SK-N-SH (cell line): ENCODE results near the gene PLCL2. TPM values are rescaled to one million over a fixed set of nuclear protein-coding genes. Genes with fewer than 3 reads are reported as not detected.

ENCODE experiments used
- CTCF ChIA-PET: fragments of 300-600, 350-600 bp; formaldehyde crosslinking; extraction: SDS; loops from one replicate; lab custom pipeline; 2021; lab: Yijun Ruan, JAX
- POLR2A ChIA-PET: fragments of 350-600 bp; sonication (Branson Sonifier 250); formaldehyde crosslinking; extraction: SDS; loops from one replicate; lab custom pipeline; 2020; ENCODE audit warnings: antibody characterized with exemption, inconsistent platforms; lab: Yijun Ruan, JAX
- DNase-seq: peaks from one replicate; pipeline ENCODE4 v3.0.0; 2012
- H2AFZ ChIP-seq: fragments of 200-600 bp; sonication (generic); 2 replicates; pipeline ENCODE4 v1.8.1; 2016; ENCODE audit warnings: antibody characterized with exemption, mild to moderate bottlenecking, low read depth
- H3F3A ChIP-seq: fragments of 200-600 bp; sonication (generic); replicated peaks from 2 replicates; pipeline ENCODE3; 2016; ENCODE audit warnings: antibody characterized with exemption, mild to moderate bottlenecking; ENCODE audit not compliant: insufficient read depth
- H3K27ac ChIP-seq, 2 experiments: fragments of 200-500 bp in 1 of 2; fragments of 200-600 bp in 1 of 2; sonication (Bioruptor generic) in 1 of 2; sonication (generic), shearing (Covaris generic) in 1 of 2; 2 replicates each; pipeline versions ENCODE4 v1.5.1 to v1.6.1; 2014 to 2016; ENCODE audit warnings: low read depth in 2 of 2, inconsistent platforms in 1 of 2, low read length in 1 of 2, mild to moderate bottlenecking in 1 of 2, mixed read lengths in 1 of 2
- H3K27me3 ChIP-seq: fragments of 200-600 bp; sonication (generic), shearing (Covaris generic); 2 replicates; pipeline ENCODE4 v1.6.1; 2016; ENCODE audit warnings: mixed run types; ENCODE audit not compliant: insufficient read depth
- H3K36me3 ChIP-seq, 2 experiments: fragments of 200-500 bp in 1 of 2; fragments of 200-600 bp in 1 of 2; sonication (Bioruptor generic) in 1 of 2; sonication (generic) in 1 of 2; replicated peaks in 1 of 2; 2 replicates each; pipeline versions ENCODE3 to v1.5.1; 2014 to 2016; ENCODE audit warnings: low read length in 1 of 2, mild to moderate bottlenecking in 1 of 2; ENCODE audit not compliant: insufficient read depth in 2 of 2, control insufficient read depth in 1 of 2
- H3K4me1 ChIP-seq, 2 experiments: fragments of 200-500 bp in 1 of 2; fragments of 200-600 bp in 1 of 2; sonication (Bioruptor generic) in 1 of 2; sonication (generic), shearing (Covaris generic) in 1 of 2; 2 replicates each; pipeline versions ENCODE4 v1.5.1 to v1.6.1; 2014 to 2016; ENCODE audit warnings: low read depth in 1 of 2, low read length in 1 of 2, mixed run types in 1 of 2; ENCODE audit not compliant: insufficient read depth in 2 of 2, control insufficient read depth in 1 of 2
- H3K4me2 ChIP-seq: fragments of 200-600 bp; sonication (generic), shearing (Covaris generic); 2 replicates; pipeline ENCODE4 v1.6.1; 2017; ENCODE audit warnings: mixed run types
- H3K4me3 ChIP-seq, 2 experiments: fragments of 200-500 bp in 1 of 2; fragments of 200-600 bp in 1 of 2; sonication (Bioruptor generic) in 1 of 2; sonication (generic), shearing (Covaris generic) in 1 of 2; 2 replicates each; pipeline versions ENCODE4 v1.5.1 to v1.8.1; 2014 to 2016; ENCODE audit warnings: low read depth in 2 of 2, inconsistent platforms in 1 of 2, low read length in 1 of 2, mild to moderate bottlenecking in 1 of 2, mixed read lengths in 1 of 2, moderate library complexity in 1 of 2
- H3K79me2 ChIP-seq: fragments of 200-600 bp; sonication (generic); 2 replicates; pipeline ENCODE4 v1.8.1; 2017; ENCODE audit warnings: mild to moderate bottlenecking; ENCODE audit not compliant: insufficient read depth
- H3K9ac ChIP-seq: fragments of 200-600 bp; sonication (generic); 2 replicates; pipeline ENCODE4 v1.6.1; 2017; ENCODE audit warnings: mixed run types
- H3K9me2 ChIP-seq: fragments of 200-600 bp; sonication (generic); 2 replicates; pipeline ENCODE4 v1.6.1; 2017; ENCODE audit warnings: mixed run types
- H3K9me3 ChIP-seq: fragments of 200-600 bp; sonication (generic); 2 replicates; pipeline ENCODE4 v1.6.1; 2017; ENCODE audit warnings: mixed run types, mild to moderate bottlenecking, moderate library complexity
- H4K20me1 ChIP-seq: fragments of 200-600 bp; sonication (generic); 2 replicates; pipeline ENCODE4 v1.6.1; 2017; ENCODE audit warnings: mild to moderate bottlenecking, mixed run types; ENCODE audit not compliant: insufficient read depth
- CHD2 ChIP-seq: fragments of 150-350 bp; IDR thresholded peaks from 2 replicates; pipeline ENCODE4 v1.6.1; 2018; ENCODE audit warnings: low read length; ENCODE audit not compliant: partially characterized antibody
- EP300 ChIP-seq, 2 experiments: IDR thresholded peaks; 2 replicates each; pipeline versions ENCODE4 v1.4.0 to v1.6.1; 2012; ENCODE audit warnings: borderline replicate concordance in 1 of 2, low read depth in 1 of 2, low read length in 1 of 2
- FOSL2 ChIP-seq: IDR thresholded peaks from 2 replicates; pipeline ENCODE4 v1.4.0; 2012; ENCODE audit warnings: low read depth, mild to moderate bottlenecking, moderate library complexity, borderline replicate concordance
- FOXJ3 ChIP-seq: sonication (generic); formaldehyde crosslinking; IDR thresholded peaks from 2 replicates; pipeline ENCODE4 v1.5.1; 2020; ENCODE audit warnings: mild to moderate bottlenecking, missing genetic modification reagents
- GABPA ChIP-seq: IDR thresholded peaks from 2 replicates; pipeline ENCODE4 v1.4.0; 2012; ENCODE audit warnings: low read depth, mild to moderate bottlenecking
- MEF2A ChIP-seq: IDR thresholded peaks from 2 replicates; pipeline ENCODE4 v1.4.0; 2012; ENCODE audit warnings: low read depth, borderline replicate concordance
- MXI1 ChIP-seq: IDR thresholded peaks from 2 replicates; pipeline ENCODE4 v1.6.1; 2012; ENCODE audit warnings: mild to moderate bottlenecking, low read depth, low read length, improper control_type of control experiment
- NRF1 ChIP-seq: IDR thresholded peaks from 2 replicates; pipeline ENCODE4 v1.6.1; 2012; ENCODE audit warnings: low read depth, mild to moderate bottlenecking, low read length
- POLR2AphosphoS5 ChIP-seq: IDR thresholded peaks from 2 replicates; pipeline ENCODE4 v1.6.1; 2012; ENCODE audit warnings: low read depth, low read length
- RAD21 ChIP-seq: IDR thresholded peaks from 2 replicates; pipeline ENCODE4 v1.6.1; 2012; ENCODE audit warnings: mild to moderate bottlenecking, low read length
- RCOR1 ChIP-seq: fragments of 150-350 bp; IDR thresholded peaks from 2 replicates; pipeline ENCODE4 v1.6.1; 2017; ENCODE audit warnings: antibody characterized with exemption, low read length
- RXRA ChIP-seq: IDR thresholded peaks from 2 replicates; pipeline ENCODE4 v1.4.0; 2012; ENCODE audit warnings: low read depth, mild to moderate bottlenecking, borderline replicate concordance
- YY1 ChIP-seq: IDR thresholded peaks from 2 replicates; pipeline ENCODE4 v1.4.0; 2012; ENCODE audit warnings: low read depth, mild to moderate bottlenecking
- WGBS: methylation state at CpG from one replicate; pipeline ENCODE4 v1.1.6; 2017; ENCODE audit warnings: low lambda C conversion rate; 5-methylcytosine and 5-hydroxymethylcytosine counted together
- polyA plus RNA-seq, 3 experiments: library from polyadenylated mRNA; depleted of rRNA; stranded (reverse); fragments of >200 nt; gene quantifications; 2 replicates each; pipeline ENCODE4 v1.2.3, GENCODE V29; 2012
- TF ChIP-seq, protein P1 (sequence below): fragments of 150-350 bp; IDR thresholded peaks from 2 replicates; pipeline ENCODE4 v1.6.1; 2017; ENCODE audit warnings: antibody characterized with exemption, low read length, low read depth, borderline replicate concordance
- TF ChIP-seq, protein P2 (sequence below): fragments of 150-350 bp; IDR thresholded peaks from 2 replicates; pipeline ENCODE4 v1.6.1; 2016; ENCODE audit warnings: mild to moderate bottlenecking, low read depth, low read length
- TF ChIP-seq, protein P3 (sequence below): IDR thresholded peaks from 2 replicates; pipeline ENCODE4 v1.4.0; 2012; ENCODE audit warnings: low read depth
- TF ChIP-seq, protein P4 (sequence below): IDR thresholded peaks from 2 replicates; pipeline ENCODE4 v1.6.1; 2012; ENCODE audit warnings: mild to moderate bottlenecking, low read depth, low read length, moderate library complexity
- TF ChIP-seq, protein P5 (sequence below): fragments of 200-600 bp; sonication (generic); IDR thresholded peaks from 2 replicates; pipeline ENCODE4 v1.6.1; 2017; ENCODE audit warnings: antibody characterized with exemption, mild to moderate bottlenecking, moderate library complexity
- TF ChIP-seq, protein P6 (sequence below): IDR thresholded peaks from 2 replicates; pipeline ENCODE4 v1.4.0; 2012; ENCODE audit warnings: low read depth, borderline replicate concordance

PLCL2 gene
- polyA plus RNA-seq, 1 of the 3 experiments (the other 2 are of a cell fraction): 0.85 TPM

DNA sequence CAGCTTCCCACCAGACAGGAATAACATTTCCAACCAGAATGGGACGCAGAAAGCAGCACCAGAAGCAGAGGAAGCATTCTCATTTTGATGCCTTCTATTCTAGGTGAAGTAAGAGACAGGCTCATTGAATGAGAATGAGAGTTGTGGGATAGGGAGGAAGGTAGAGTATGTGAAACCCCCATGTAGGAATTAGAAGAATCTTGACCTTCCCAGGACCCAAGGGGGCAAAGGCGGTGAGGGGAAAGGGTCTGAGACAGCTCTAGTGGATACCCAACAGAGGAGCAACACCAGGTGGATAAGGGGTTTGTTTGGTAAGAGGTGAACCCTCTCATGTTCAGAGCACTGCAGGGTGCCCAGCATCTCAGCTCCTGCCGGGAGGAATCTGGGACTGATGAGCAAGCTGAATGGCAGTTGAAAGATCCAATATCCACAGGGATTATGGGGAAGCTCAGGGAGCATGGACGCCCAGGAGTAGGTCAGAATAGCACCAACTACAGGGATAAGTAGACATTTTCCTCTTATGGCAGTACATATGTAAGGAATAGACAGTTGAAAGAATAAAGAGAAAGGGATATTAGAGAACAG lies 77.0 kb downstream of the PLCL2 start:
- WGBS: 46% methylated on average over 4 of the region's 4 CpGs
- Histone ChIP-seq H3K4me1 (no peaks in the 10 kb centered on the region), H4K20me1 (no peaks in the 10 kb centered on the region), H3K4me3 (no peak overlapping the region), H3K27me3 (no peaks in the 10 kb centered on the region), H3K27ac (no peak overlapping the region), H2AFZ (no peak overlapping the region), H3K4me2 (no peak overlapping the region), H3K9ac (no peak overlapping the region), H3F3A (no peaks in the 10 kb centered on the region), H3K79me2 (no peaks in the 10 kb centered on the region), H3K9me3 (no peaks in the 10 kb centered on the region), H3K36me3 (no peaks in the 10 kb centered on the region), H3K9me2 (no peaks in the 10 kb centered on the region)
- TF ChIP-seq POLR2AphosphoS5 (no peak), RCOR1 (no peak), RXRA (no peak), NRF1 (no peak)
- no peak for DNase-seq
- CTCF ChIA-PET: interaction anchor here (1.1 kb wide), 1 partner anchor 16 kb away, joined by 3 read pairs; no protein-coding TSS in a partner anchor
- POLR2A ChIA-PET: no interaction called here

DNA sequence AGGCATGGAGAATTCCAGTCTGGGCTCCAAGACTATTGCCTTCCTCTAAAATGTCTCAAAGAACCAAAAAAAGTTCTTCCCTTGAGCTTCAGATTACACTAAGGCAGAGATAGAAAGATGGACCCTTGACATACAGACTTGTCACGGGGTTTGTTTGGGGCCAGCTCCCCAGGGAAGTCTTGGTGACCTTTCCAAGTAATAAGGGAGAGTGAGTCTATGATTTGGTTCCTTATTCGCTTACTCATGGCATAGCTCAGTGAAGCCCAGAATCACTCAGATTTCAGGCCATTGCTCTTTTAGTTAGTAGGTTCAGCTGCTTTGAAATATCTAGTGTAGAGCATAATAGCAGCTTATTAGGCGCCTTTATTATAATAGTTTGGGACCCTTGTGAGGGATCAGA lies 90.3 kb downstream of the PLCL2 start:
- Histone ChIP-seq H3K36me3 (no peaks in the 10 kb centered on the region), H3K9me3 (no peaks in the 10 kb centered on the region), H2AFZ (no peak overlapping the region), H3K27ac (no peak overlapping the region), H3K4me3 (no peak overlapping the region), H3K79me2 (no peaks in the 10 kb centered on the region), H3K4me2 (no peak overlapping the region), H4K20me1 (no peaks in the 10 kb centered on the region), H3K9ac (no peak overlapping the region), H3K27me3 (no peaks in the 10 kb centered on the region), H3F3A (no peaks in the 10 kb centered on the region), H3K9me2 (no peaks in the 10 kb centered on the region), H3K4me1 (no peaks in the 10 kb centered on the region)
- WGBS: 53% methylated on average over 3 of the region's 3 CpGs
- CTCF ChIA-PET: no interaction called here
- POLR2A ChIA-PET: no interaction called here
- no peak for DNase-seq
- no peak for TF ChIP-seq RAD21
- no peak for TF ChIP-seq RXRA
- no peak for TF ChIP-seq GABPA
- TF ChIP-seq RCOR1: no peak
- TF ChIP-seq, protein P1, sequence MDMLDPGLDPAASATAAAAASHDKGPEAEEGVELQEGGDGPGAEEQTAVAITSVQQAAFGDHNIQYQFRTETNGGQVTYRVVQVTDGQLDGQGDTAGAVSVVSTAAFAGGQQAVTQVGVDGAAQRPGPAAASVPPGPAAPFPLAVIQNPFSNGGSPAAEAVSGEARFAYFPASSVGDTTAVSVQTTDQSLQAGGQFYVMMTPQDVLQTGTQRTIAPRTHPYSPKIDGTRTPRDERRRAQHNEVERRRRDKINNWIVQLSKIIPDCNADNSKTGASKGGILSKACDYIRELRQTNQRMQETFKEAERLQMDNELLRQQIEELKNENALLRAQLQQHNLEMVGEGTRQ: no peak
- TF ChIP-seq FOSL2: no peak
- TF ChIP-seq, protein P2, sequence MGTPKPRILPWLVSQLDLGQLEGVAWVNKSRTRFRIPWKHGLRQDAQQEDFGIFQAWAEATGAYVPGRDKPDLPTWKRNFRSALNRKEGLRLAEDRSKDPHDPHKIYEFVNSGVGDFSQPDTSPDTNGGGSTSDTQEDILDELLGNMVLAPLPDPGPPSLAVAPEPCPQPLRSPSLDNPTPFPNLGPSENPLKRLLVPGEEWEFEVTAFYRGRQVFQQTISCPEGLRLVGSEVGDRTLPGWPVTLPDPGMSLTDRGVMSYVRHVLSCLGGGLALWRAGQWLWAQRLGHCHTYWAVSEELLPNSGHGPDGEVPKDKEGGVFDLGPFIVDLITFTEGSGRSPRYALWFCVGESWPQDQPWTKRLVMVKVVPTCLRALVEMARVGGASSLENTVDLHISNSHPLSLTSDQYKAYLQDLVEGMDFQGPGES: no peak
- TF ChIP-seq MEF2A: no peak
- TF ChIP-seq FOXJ3 (CRISPR knock-in tag): no peak
- TF ChIP-seq, protein P3, sequence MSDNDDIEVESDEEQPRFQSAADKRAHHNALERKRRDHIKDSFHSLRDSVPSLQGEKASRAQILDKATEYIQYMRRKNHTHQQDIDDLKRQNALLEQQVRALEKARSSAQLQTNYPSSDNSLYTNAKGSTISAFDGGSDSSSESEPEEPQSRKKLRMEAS: no peak
- TF ChIP-seq MXI1: no peak
- no peak for TF ChIP-seq EP300 (IDR thresholded peaks at IDR 0.05; ENCODE audit: borderline replicate concordance in 1 of 2, low read depth in 1 of 2, low read length in 1 of 2)
- no peak for TF ChIP-seq YY1
- TF ChIP-seq CHD2: no peak
- TF ChIP-seq, protein P4, sequence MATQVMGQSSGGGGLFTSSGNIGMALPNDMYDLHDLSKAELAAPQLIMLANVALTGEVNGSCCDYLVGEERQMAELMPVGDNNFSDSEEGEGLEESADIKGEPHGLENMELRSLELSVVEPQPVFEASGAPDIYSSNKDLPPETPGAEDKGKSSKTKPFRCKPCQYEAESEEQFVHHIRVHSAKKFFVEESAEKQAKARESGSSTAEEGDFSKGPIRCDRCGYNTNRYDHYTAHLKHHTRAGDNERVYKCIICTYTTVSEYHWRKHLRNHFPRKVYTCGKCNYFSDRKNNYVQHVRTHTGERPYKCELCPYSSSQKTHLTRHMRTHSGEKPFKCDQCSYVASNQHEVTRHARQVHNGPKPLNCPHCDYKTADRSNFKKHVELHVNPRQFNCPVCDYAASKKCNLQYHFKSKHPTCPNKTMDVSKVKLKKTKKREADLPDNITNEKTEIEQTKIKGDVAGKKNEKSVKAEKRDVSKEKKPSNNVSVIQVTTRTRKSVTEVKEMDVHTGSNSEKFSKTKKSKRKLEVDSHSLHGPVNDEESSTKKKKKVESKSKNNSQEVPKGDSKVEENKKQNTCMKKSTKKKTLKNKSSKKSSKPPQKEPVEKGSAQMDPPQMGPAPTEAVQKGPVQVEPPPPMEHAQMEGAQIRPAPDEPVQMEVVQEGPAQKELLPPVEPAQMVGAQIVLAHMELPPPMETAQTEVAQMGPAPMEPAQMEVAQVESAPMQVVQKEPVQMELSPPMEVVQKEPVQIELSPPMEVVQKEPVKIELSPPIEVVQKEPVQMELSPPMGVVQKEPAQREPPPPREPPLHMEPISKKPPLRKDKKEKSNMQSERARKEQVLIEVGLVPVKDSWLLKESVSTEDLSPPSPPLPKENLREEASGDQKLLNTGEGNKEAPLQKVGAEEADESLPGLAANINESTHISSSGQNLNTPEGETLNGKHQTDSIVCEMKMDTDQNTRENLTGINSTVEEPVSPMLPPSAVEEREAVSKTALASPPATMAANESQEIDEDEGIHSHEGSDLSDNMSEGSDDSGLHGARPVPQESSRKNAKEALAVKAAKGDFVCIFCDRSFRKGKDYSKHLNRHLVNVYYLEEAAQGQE: no peak
- TF ChIP-seq, protein P5, sequence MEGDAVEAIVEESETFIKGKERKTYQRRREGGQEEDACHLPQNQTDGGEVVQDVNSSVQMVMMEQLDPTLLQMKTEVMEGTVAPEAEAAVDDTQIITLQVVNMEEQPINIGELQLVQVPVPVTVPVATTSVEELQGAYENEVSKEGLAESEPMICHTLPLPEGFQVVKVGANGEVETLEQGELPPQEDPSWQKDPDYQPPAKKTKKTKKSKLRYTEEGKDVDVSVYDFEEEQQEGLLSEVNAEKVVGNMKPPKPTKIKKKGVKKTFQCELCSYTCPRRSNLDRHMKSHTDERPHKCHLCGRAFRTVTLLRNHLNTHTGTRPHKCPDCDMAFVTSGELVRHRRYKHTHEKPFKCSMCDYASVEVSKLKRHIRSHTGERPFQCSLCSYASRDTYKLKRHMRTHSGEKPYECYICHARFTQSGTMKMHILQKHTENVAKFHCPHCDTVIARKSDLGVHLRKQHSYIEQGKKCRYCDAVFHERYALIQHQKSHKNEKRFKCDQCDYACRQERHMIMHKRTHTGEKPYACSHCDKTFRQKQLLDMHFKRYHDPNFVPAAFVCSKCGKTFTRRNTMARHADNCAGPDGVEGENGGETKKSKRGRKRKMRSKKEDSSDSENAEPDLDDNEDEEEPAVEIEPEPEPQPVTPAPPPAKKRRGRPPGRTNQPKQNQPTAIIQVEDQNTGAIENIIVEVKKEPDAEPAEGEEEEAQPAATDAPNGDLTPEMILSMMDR: no peak
- TF ChIP-seq, protein P6, sequence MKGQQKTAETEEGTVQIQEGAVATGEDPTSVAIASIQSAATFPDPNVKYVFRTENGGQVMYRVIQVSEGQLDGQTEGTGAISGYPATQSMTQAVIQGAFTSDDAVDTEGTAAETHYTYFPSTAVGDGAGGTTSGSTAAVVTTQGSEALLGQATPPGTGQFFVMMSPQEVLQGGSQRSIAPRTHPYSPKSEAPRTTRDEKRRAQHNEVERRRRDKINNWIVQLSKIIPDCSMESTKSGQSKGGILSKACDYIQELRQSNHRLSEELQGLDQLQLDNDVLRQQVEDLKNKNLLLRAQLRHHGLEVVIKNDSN: no peak
